ENCODE measurements around the gene U2SURP. TPM values are rescaled to one million over a fixed set of nuclear protein-coding genes. Genes with fewer than 3 reads are reported as not detected.

Gene U2SURP
- total RNA-seq, 4 donors from 2014 or later = 35.7 to 58.6 (median 45.2) TPM

- no peaks in the 10 kb centered on the region for H3K9me3 ChIP-seq
- intact Hi-C loops (cut with DNase I) = no loop called here
- DNase-seq (ENCODE audit: extremely low spot score) = no peak
- no peak for TF ChIP-seq POLR2AphosphoS5 (IDR thresholded peaks at IDR 0.05)
- TF ChIP-seq EP300 (IDR thresholded peaks at IDR 0.05) = no peak
- no peak for TF ChIP-seq CTCF (IDR thresholded peaks at IDR 0.05)
- no peak for TF ChIP-seq POLR2A (IDR thresholded peaks at IDR 0.05; ENCODE audit: low read depth)
- H3K4me1 ChIP-seq = peaks cover 3 to 17% (median 9%) of the 10 kb centered on the region in 4 donors
- H3K27ac ChIP-seq (replicated peaks in 1 of 4) = no peak overlapping the region
- no peak overlapping the region for H3K4me3 ChIP-seq
- H3K36me3 ChIP-seq = no peaks in the 10 kb centered on the region
- peaks cover 0 to 13% (median 11%) of the 10 kb centered on the region in 4 donors for H3K27me3 ChIP-seq
- 83% methylated on average over 4 of the region's 4 CpGs for WGBS
Measured at GRCh38 chr3:142968319-142969025, 32.9 kb upstream of the U2SURP start.

- no peaks in the 10 kb centered on the region for H3K27me3 ChIP-seq
- H3K4me3 ChIP-seq = no peak overlapping the region
- no peaks in the 10 kb centered on the region for H3K9me3 ChIP-seq
- no peak overlapping the region for H3K27ac ChIP-seq (replicated peaks in 1 of 4)
- 91% methylated on average over 3 of the region's 3 CpGs for WGBS
- peaks cover 3 to 11% (median 7%) of the 10 kb centered on the region in 4 donors for H3K4me1 ChIP-seq
- intact Hi-C loops (cut with DNase I) = no loop called here
- no peaks in the 10 kb centered on the region for H3K36me3 ChIP-seq
- TF ChIP-seq POLR2AphosphoS5 (IDR thresholded peaks at IDR 0.05) = no peak
- DNase-seq (ENCODE audit: extremely low spot score) = no peak
Measured at GRCh38 chr3:142971431-142971830, 29.9 kb upstream of the U2SURP start.

GRCh38 chr3:142972092-142972753, 29.1 kb upstream of the U2SURP start:
- 87% methylated on average over 7 of the region's 7 CpGs for WGBS
- Histone ChIP-seq H3K4me1 (peaks cover 8 to 19% (median 14%) of the 10 kb centered on the region in 4 donors), H3K27me3 (no peaks in the 10 kb centered on the region), H3K4me3 (no peak overlapping the region), H3K36me3 (no peaks in the 10 kb centered on the region), H3K27ac (replicated peaks in 1 of 4) (no peak overlapping the region), H3K9me3 (no peaks in the 10 kb centered on the region)
- no peak for DNase-seq (ENCODE audit: extremely low spot score)
- no peak for TF ChIP-seq EP300 (IDR thresholded peaks at IDR 0.05)
- TF ChIP-seq POLR2A (IDR thresholded peaks at IDR 0.05; ENCODE audit: low read depth) = no peak
- no peak for TF ChIP-seq CTCF (IDR thresholded peaks at IDR 0.05)
- TF ChIP-seq POLR2AphosphoS5 (IDR thresholded peaks at IDR 0.05) = no peak
- intact Hi-C loops (cut with DNase I) = no loop called here

GRCh38 chr3:142973217-142974009, 28.0 kb upstream of the U2SURP start:
- no peak overlapping the region for H3K27ac ChIP-seq (replicated peaks in 1 of 4)
- H3K27me3 ChIP-seq = no peaks in the 10 kb centered on the region
- intact Hi-C loops (cut with DNase I) = no loop called here
- no peak overlapping the region for H3K4me3 ChIP-seq
- WGBS = 76% methylated on average over 7 of the region's 8 CpGs
- H3K9me3 ChIP-seq = no peaks in the 10 kb centered on the region
- H3K4me1 ChIP-seq = peaks cover 8 to 20% (median 15%) of the 10 kb centered on the region in 4 donors
- DNase-seq (ENCODE audit: extremely low spot score) = no peak
- no peak for TF ChIP-seq POLR2A (IDR thresholded peaks at IDR 0.05; ENCODE audit: low read depth)
- TF ChIP-seq EP300 (IDR thresholded peaks at IDR 0.05) = no peak
- no peak for TF ChIP-seq POLR2AphosphoS5 (IDR thresholded peaks at IDR 0.05)
- no peak for TF ChIP-seq CTCF (IDR thresholded peaks at IDR 0.05)
- no peaks in the 10 kb centered on the region for H3K36me3 ChIP-seq
